DND-41 (cell line): ENCODE results near the gene CTSH.

ENCODE experiments used
- CTCF ChIP-seq: IDR thresholded peaks from 2 replicates; pipeline ENCODE4 v1.5.1; 2012; ENCODE audit warnings: borderline replicate concordance, low read length, moderate library complexity, mild to moderate bottlenecking; ENCODE audit not compliant: poor library complexity, severe bottlenecking; ENCODE audit errors: extremely low read depth
- EZH2 ChIP-seq: IDR thresholded peaks from 3 replicates; pipeline ENCODE4 v1.6.1; 2012; ENCODE audit warnings: borderline replicate concordance, low read depth, mild to moderate bottlenecking, moderate library complexity, low read length, inconsistent platforms; ENCODE audit not compliant: severe bottlenecking

- no peak for TF ChIP-seq CTCF
- no peak for TF ChIP-seq EZH2
Measured at GRCh38 chr15:78984041-78984440, 39.2 kb upstream of the CTSH start.
